ENCODE results near the gene SALL1.

GRCh38 chr16:51131619-51132018 lies 19.5 kb downstream of the SALL1 start:
- no peak for TF ChIP-seq CTCF (IDR thresholded peaks at IDR 0.05)
- no peak for TF ChIP-seq POLR2A (IDR thresholded peaks at IDR 0.05)
